ENCODE results near the gene DOCK2. TPM values are rescaled to one million over a fixed set of nuclear protein-coding genes. Genes with fewer than 3 reads are reported as not detected.
"Not testable (repeated sequence)": the region's sequence is repeated elsewhere in the genome, so short reads cannot be mapped to it uniquely, and the experiment has no call there.

DOCK2 gene
- total RNA-seq, 1 donor from 2014 or later = 49.4 TPM

DNA sequence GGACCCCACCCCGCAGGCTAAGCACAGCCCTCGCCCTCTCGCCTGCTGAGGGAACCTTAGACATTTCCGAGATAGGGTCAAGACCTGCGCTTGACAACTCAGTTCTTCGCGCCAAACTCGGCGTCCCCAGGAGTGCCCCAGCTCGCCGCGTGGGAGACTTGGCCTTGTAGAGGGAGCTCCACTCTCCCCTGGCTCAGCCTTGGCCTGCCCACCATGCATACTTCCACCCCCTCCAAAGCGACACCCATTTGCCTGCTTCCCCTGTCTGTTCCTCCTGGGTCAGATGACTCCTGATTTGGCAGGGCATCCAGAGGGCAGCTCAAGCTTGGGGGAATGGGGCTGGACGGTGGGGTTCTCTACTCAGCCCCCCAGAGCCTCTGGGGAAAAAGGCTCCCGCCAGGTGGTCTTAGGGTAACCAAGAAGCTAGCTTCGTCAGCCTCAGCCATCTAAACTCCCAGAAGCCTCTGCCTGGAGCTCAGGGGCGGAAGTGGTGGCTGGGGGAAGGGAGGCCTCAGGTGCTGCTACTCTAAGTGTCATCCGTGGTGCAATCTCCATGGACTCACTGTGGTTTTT, 560 bp downstream of the DOCK2 start:
- no peak for DNase-seq (ENCODE audit: low spot score)

DNA sequence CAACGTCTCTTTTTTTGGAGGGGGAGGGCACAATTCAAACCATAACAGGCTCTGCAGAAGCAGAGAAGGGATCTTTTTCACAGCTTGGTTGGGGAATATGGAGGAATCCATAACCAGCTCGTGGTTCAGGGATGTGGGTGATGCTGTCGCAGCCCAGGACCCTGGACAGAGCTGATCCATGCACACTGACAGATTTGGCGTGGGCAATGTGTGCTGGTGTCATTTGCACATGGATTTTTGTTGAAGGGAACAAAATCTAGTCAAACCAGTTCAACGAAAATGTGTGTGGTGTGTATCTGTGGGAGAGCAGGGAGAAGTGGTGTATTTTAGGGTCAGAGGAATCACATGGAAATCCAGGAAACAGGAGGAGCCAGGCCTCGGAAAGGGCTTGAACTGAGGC, 4.2 kb downstream of the DOCK2 start:
- no peak for DNase-seq (ENCODE audit: low spot score)

DNA sequence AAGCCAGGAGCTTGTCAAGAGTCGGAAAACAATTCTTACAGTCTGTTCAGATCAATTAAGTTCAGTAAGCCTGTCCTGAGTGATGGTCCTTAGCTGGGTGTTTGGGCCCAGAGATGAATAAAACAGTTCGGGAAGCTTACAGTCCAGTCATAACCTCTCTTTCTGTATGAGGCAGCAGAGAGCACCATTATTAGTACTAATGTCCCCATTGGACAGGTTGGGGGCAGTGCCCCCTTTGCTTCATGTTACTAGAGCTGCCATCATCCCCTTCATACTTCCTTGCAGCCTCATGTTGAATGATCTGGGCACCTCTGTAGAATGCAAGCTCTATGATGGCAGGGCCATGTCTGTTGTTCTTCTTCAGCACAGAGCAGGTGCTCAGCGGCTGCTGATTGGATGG, 9.8 kb downstream of the DOCK2 start:
- no peak for DNase-seq (ENCODE audit: low spot score)

DNA sequence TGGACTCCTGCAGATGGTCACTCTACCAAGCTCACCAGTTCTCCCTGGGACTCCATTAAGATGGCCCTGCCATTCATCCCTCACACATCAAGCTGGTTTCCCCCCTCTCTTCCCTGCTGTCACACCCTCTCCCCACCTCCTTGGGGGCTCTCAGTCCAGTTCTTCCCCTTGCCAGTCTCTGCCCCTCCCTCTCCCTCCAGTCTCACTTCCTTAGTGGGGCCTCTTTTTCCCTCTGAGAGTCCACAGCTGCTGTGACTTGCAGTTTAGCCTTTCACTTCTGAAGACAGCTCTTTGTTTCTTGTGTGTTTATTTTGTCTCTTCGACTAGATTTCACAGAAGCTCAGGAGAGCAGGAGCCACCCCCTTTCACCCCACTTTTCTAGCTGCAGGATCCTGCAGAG, 10.5 kb downstream of the DOCK2 start:
- DNase-seq (ENCODE audit: low spot score) = no peak

DNA sequence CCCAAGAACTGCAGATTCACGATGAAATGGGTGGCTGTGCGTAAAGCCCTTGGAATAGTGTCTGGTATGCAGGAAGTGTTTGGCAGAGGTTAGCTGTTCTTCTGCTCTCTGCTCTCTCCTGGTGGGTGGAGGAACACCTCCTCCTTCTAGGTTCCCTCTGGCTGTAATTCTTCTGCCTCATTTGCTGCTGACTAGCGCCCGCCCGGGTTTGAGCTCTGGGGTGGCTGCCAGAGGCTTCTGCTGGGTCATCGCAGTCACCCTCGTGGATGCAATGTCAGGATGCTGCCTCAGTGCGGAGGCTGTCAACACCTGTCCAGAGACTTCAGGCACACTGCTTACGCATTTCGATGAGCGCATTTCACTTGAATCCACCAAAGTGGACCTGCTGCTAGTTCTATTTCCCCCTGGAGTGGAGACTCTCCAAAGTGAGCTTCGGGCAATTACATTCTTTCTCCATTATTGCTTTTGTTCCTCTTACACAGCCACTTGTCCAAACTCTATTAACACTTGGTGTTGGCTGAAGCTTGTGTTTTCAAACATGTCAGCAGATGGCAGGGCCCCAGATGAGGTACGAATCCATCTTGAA, 11.7 kb downstream of the DOCK2 start:
- DNase-seq (ENCODE audit: low spot score) = no peak

DNA sequence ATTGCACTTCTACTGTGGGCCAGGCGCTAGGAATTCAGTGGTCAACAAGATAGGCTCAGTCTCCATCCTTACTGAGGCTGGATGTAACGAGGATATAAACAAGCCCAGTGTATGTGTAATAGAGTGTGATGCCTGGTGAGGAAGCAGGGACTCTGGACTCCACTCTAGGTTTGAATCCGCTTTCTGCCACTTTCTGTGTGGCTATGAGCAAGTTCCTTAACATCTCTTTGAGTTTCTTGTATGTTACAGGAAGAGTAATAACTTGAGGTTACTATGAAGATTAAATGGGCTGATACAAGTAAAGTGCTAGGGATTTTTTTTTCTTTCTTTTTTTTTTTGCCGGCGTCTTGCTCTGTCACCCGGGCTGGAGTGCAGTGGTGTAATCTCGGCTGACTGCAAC, 12.4 kb downstream of the DOCK2 start:
- no peak for DNase-seq (ENCODE audit: low spot score)

DNA sequence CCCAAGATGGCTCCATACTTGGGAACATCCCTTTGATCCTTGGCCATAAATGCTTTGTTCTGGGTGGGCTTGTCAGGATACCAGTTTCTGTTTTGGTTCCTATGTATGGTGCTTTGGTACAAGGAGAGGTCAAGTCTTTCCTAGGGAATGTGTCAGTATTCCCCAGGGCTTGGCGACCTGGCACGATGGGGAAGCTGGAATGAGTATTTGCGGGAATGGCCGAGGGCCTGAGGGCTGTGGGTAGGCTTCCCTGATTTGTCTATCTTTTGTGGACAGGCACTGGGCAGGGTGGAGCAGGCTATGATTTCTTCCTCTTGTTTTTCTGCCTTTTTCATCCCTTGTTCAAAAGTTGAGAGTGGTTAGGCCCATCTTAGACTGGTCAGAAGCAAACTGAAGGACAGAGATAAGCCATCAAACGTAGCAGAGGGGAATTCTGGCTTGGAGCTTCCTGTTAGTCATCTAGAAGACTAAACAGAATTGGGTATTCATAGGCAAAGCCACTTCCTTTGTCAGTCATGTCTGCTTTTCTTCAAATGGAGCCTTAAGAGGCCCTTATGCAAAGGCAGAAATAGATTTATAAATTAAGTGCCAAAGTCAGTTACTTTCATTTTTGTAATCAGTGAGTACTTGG, 13.7 kb downstream of the DOCK2 start:
- no peak for DNase-seq (ENCODE audit: low spot score)

DNA sequence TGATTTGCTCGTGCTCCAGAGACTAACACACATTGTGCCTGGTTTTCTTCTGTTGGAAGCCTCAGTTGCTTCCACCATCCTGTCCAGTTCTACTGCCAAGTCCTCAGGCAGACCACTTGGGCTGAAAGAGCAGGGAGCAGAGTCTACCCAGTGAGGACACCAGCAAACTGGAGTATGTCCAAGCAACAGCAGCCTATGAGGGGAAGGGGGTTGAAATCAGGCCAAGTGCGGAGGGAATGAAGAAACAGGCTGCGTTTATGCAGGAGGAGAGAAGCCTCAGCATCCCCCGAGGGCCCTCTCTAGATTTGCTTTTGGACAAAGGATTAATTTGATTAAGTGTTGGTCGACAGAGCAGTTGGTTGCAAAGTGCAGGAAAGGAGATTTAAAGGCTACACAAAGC, 14.5 kb downstream of the DOCK2 start:
- no peak for DNase-seq (ENCODE audit: low spot score)

DNA sequence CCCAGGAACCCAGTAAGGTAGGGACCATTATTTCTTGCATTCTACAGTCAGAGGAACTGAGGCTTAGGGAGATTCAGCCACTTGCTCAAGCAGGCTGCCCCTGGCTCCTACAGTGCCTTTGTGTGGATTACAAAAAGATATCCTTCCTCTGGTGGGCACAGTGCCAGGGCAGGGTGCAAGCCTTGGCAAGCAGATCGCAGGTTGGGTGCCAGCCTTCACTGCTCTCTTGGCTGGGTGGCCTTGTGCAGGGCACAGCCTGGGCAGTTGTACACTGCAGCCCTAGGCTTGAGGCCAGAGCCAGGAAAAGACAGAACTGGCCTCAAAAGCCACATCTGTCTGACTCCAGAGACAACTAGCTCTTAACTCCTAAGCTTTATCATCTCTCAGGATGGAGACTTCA, 15.0 kb downstream of the DOCK2 start:
- DNase-seq (ENCODE audit: low spot score) = no peak

DNA sequence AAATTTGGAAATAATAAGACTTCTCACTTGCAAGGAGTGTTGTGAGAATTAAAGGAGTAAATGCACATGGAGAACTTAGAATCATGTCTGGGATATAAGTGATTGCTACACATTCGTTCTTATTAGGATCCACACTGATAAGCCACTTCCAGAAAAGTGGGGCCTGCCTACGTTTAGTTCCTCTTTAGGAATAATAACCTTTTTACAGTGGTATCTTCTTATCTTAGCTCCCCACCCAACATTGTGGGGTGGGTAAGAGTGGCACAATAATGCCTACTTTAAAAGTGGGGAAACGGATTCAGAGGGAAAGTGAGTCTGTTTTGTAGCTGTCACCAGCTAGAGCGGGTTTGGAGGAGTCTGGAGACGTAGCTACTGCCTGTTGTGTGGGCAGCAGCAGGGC, 16.0 kb downstream of the DOCK2 start:
- DNase-seq (ENCODE audit: low spot score) = no peak

DNA sequence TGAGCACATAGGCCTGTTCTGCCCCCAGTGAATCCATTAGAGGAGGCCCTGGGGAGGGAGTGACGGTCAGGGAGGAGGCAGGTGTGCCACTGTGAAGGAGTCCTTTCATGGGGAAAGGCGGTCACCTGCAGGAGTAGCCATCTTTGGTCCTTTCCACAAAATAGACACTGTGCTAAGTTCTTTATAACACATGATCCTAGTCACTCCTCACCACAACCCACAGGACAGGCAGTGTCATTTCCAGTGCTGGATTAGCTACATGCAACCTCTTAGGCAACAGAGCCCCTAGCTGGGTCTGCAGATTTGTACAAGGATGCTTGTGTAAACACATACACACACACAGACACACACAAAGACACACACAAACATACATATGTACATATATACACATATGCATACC, 18.3 kb downstream of the DOCK2 start:
- DNase-seq (ENCODE audit: low spot score) = no peak

DNA sequence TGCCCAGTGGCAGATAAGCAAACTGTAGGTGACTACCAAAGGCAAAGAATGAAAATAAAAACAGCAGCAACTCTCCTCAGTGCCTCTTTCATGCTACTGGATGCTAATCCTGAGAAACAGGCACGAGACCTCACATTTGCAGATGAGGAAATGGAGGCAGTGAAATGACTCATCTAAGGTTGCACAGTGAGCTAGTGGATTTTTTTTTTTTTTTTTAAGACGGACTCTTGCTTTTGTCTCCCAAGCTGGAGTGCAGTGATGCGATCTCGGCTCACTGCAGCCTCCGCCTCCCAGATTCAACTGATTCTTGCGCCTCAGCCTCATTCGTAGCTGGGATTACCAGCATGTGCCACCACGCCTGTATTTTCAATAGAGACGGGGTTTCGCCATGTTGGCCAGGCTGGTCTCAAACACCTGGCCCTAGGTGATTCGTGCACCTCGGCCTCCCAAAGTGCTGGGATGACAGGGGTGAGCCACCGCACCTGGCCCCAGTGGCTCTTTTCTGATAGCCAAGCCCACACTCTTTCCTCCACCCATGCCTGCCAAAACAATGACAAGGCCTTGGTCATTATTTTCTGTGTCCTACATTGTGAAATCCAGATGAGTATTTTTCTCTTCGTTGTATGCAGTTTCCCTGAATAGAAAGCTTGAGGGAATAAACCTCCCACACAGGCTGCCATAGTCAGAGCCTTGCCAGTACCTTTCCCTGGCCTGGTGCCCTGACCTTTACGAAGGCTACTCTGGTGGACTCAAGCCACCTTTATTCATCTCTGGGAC, 19.2 kb downstream of the DOCK2 start:
- no peak for DNase-seq (ENCODE audit: low spot score)

DNA sequence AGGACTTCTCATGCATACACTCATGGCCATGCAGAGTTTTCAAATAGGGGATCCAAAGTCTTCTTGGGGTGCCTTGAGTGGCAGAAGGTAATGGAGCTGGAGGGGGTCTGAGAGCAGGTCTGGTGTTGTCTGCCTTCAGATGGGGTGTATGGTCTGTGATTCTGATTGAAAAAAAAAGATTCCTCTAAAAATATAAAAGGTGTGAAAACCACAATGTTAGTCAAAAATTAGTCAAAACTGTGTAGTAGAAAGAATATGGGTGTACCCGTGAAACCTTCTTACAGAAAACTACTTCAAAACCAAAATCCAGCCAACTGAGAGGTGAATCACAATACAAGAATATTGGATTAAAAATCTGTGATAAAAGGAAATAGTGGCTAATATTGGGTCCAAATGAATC, 20.1 kb downstream of the DOCK2 start:
- no peak for DNase-seq (ENCODE audit: low spot score)

DNA sequence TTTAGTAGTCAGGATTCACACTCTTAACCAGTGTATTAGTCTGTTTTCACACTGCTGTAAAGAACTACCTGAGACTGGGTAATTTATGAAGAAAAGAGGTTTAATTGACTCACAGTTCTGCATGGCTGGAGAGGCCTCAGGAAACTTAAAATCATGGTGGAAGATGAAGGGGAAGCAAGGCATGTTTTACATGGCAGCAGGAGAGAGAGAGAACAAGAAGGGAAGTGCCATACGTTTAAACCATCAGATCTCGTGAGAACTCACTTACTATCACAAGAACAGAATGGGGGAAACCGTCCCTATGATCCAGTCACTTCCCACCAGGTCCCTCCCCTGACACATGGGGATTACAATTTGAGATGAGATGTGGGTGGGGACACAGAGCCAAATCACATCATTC, 25.4 kb downstream of the DOCK2 start:
- DNase-seq (ENCODE audit: low spot score) = not testable (repeated sequence)

DNA sequence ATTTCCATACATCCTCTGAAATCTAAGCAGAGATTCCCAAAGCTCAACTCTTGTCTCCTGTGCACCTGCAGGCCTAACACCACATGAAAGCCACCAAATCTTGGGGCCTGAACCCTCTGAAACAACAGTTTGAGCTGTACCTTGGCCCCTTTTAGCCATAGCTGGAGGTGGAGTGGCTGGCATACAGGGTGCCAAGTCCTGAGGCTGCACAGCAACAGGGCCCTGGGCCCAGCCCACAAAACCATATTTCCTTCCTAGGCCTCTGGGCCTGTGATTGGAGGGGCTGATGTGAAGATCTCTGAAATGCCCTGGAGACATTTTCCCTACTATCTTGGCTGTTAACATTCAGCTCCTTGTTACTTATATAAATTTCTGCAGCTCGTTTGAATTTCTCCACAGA, 26.5 kb downstream of the DOCK2 start:
- DNase-seq (ENCODE audit: low spot score) = no peak

DNA sequence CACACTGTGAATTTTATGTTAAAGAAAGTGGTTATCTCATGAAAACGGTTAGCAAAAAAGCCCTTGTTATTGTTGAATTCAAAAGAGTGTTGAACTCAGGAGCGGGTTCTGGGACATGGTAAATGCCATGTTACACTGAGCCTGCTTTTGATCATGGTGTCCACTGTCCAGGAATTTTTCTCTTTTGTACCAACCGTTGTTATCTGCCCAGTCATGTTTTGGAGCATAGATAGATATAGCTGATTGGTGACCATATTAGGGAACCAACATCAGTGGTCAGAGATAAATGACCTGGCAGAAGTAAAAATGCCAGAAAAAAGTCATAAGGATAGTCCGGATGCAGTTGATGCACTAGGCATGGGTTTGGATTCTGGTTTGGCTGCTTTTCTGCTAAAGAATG, 29.3 kb downstream of the DOCK2 start:
- no peak for DNase-seq (ENCODE audit: low spot score)

DNA sequence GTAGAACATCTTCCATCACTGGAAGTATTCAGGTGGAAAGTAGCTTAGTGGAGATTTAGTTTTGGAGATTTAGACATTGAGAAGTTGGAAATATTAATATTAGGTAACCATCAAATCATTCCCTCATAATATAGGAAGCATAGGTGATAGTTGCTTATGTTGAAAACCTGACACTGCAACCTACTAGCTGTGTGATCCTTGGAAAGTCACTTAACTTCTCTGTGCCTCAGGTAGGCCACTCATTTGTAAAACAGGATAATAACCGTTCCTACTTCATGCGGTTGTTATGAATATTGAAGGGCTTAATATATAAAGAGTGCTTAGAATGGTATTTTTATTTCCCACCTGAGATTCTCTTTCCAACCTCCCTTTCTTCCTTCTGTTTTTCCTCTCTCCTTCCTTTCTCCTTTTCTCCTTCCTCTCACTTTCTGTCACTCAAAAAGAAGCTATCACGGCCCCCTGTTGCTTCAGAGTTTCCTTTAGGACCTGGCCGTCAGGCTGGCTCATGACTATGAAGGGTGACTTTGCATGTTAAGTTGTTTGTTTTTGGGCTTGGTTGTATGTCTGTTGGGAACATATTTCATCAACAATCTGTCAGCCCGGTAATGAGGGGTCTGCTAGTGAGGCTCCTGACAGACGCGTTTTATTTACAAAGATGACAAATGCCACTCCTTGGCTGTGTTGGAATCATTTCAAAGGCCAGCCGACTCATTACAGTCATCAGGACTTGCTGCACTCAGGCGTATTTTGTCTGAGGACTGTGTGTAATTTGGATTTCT, 31.0 kb downstream of the DOCK2 start:
- DNase-seq (ENCODE audit: low spot score) = no peak

DNA sequence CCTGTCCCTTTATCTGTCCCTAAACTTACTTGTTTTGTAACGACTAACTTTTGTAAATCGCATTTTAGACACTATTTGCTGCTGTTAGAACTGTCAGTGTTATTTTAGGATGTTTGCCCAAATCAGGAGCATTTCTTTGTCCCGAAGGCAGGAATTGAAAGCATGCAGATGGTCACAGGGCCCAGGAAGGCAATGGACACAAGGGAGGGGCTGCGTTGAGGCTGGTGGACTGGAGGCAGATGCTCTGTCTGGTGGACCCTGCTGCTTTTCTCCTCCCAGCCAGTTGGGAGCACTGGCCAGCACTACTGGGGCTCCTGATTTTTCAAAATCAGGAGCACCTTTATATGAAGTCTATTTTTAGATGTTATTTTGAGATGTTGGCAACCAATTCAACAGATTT, 31.7 kb downstream of the DOCK2 start:
- DNase-seq (ENCODE audit: low spot score) = no peak

DNA sequence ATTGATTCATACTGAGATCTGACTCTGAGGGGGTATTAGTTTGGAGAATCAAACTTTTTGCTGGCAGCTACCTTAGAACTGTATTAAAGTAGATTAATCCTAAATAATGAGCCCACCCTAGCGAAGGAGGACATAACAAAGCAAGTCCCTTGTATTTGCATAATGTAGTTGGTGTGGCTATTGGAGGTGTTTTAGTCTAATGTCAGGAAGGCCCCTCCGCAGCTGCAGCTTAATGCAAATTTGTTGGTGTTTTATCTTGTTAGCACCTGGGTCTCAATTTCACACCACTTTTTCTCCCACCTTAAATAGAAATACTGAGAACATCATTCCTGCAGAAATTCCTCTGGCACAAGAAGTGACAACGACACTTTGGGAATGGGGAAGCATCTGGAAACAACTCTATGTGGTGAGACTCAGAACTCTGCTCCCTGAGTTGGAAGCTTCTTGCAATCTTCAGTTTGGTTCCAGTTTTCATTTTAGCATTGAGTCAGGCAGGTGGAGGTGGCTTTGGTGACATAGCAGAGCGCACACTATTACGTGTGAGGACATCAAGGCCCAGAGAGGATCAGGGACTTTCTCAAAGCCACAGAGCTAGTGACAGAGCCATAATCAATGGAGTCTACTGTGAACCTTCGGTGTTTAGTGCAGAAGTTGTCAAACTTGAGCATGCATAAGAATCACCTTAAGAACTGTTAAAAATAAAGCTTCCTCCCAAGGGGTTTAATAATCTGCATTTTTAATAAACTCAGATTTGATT, 33.9 kb downstream of the DOCK2 start:
- DNase-seq (ENCODE audit: low spot score) = no peak

DNA sequence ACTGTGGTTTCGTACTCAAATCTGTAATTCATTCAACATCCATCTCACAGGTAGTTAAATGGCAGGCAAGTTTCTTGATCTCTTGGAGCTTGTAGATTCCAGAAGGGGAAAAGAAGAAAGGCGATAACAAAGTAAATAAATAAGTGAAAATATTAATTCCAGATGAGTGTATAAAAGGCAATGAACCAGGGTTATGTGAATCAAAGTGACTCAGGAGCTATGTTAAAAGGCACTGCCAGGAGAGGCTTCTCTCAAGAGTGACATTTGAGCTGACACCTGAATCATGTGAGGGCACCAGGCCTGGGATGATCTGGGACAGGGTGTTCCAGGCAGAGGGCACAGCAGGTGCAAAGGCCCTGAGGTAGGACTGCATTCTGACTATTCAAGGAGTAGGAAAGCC, 45.0 kb downstream of the DOCK2 start:
- no peak for DNase-seq (ENCODE audit: low spot score)

DNA sequence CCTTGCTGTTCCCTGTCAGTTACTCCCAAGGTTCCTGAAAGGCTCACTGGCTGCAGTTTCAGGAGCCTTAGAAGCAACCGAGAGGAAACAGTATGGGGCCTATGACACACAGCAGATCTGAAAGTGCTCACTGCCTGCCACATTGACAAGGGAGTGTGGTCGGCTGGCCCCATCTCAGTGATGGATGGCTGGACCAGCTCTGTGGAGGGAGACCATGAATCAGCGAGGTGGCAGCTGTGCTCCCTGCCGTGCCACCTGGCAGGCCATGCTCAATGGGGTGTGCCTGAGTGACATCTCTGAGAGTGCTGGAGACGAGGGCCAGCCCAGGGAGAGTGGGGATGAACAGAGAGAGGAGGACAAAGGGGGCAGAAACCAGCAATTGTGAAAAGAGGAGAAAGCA, 49.1 kb downstream of the DOCK2 start:
- DNase-seq (ENCODE audit: low spot score) = no peak

Measured in mesenteric fat pad (tissue), 1 donor.